Measurements from ENCODE around the gene PRDM16.

DNA sequence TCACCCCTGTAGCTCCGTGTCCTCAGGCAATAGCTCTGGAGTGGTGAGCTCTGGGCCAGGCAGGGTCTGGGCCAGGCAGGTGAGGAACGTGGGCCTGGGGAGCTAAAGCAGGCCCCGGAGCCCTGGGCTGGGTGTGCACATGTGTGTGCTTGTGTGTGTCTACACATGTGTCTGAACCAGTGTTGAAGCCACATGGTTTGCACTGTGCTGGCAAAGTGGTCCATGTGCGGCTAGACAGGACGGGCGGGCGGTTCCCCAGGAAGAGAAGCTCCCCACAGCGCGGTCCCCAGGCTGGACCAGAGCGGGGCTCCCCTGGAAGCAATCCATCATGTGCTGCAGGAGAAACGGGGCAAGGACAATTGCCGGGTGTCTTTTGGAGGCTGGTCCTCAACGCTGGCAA is 84.2 kb downstream of the PRDM16 start:
- no peak for TF ChIP-seq EZH2 (IDR thresholded peaks at IDR 0.05; ENCODE audit: borderline replicate concordance, insufficient read depth, low read length, poor library complexity, severe bottlenecking)
- TF ChIP-seq, protein P1, sequence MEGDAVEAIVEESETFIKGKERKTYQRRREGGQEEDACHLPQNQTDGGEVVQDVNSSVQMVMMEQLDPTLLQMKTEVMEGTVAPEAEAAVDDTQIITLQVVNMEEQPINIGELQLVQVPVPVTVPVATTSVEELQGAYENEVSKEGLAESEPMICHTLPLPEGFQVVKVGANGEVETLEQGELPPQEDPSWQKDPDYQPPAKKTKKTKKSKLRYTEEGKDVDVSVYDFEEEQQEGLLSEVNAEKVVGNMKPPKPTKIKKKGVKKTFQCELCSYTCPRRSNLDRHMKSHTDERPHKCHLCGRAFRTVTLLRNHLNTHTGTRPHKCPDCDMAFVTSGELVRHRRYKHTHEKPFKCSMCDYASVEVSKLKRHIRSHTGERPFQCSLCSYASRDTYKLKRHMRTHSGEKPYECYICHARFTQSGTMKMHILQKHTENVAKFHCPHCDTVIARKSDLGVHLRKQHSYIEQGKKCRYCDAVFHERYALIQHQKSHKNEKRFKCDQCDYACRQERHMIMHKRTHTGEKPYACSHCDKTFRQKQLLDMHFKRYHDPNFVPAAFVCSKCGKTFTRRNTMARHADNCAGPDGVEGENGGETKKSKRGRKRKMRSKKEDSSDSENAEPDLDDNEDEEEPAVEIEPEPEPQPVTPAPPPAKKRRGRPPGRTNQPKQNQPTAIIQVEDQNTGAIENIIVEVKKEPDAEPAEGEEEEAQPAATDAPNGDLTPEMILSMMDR (IDR thresholded peaks at IDR 0.05; ENCODE audit: poor library complexity, severe bottlenecking): no peak
- TF ChIP-seq EP300 (conservative IDR thresholded peaks at IDR 0.05; ENCODE audit: poor library complexity, severe bottlenecking): no peak
- no peak for TF ChIP-seq SMC3 (conservative IDR thresholded peaks at IDR 0.05; ENCODE audit: poor library complexity)

Data from neural cell (in vitro differentiated cells).